ENCODE measurements around the gene HPSE2. TPM values are rescaled to one million over a fixed set of nuclear protein-coding genes. Genes with fewer than 3 reads are reported as not detected.

HPSE2 gene
- total and polyA plus RNA-seq, 2 donors (not counting 1 experiment from before 2014, with no cell fraction given): not detected

GRCh38 chr10:99279626-99280111, 44.0 kb upstream of the HPSE2 start:
- no peak for TF ChIP-seq EZH2 (IDR thresholded peaks at IDR 0.05; ENCODE audit: borderline replicate concordance, insufficient read depth, low read depth, low read length, poor library complexity, severe bottlenecking)
- no peak for TF ChIP-seq CTCF (IDR thresholded peaks at IDR 0.05)
- ATAC-seq (ENCODE audit: low read depth): no peak
- no peak overlapping the region for H3K9ac ChIP-seq (ENCODE audit: low read length)
- ChIA-PET POLR2A (no interaction called here), CTCF (interaction anchor here (1.0 to 1.5 kb wide), 3 partner anchors 12 to 812 kb away, joined by 3 to 4 read pairs (median 3); no protein-coding TSS in a partner anchor)
- H4K20me1 ChIP-seq (ENCODE audit: control insufficient read depth, insufficient read depth, low read length, poor library complexity, severe bottlenecking): no peaks in the 10 kb centered on the region
- H3K4me2 ChIP-seq (replicated peaks; ENCODE audit: low read depth, low read length, poor library complexity, severe bottlenecking): no peak overlapping the region
- H3K79me2 ChIP-seq (ENCODE audit: control insufficient read depth, insufficient read depth, low read length): no peaks in the 10 kb centered on the region
- peaks cover 3 to 8% (median 5%) of the 10 kb centered on the region in 3 donors for H3K9me3 ChIP-seq (ENCODE audit: control extremely low read depth in 1 of 3, control insufficient read depth in 2 of 3, insufficient read depth in 1 of 3, low read length in 2 of 3)
- Mint-ChIP-seq H3K4me3 (no peak overlapping the region), H3K27me3 (peaks cover 25% of the 10 kb centered on the region), H3K4me1 (peaks cover 7% of the 10 kb centered on the region), H3K27ac (no peak overlapping the region), H3K9me3 (ENCODE audit: insufficient read depth) (peaks cover 4% of the 10 kb centered on the region)
- no peaks in the 10 kb centered on the region for H3K4me1 ChIP-seq (ENCODE audit: control insufficient read depth in 2 of 2, insufficient read depth in 2 of 2, low read length in 2 of 2)
- H3K27ac ChIP-seq (ENCODE audit: low read length in 2 of 2): no peak overlapping the region
- DNase-seq: no peak
- no peak overlapping the region for H2AFZ ChIP-seq (ENCODE audit: insufficient read depth, low read depth, low read length, poor library complexity, severe bottlenecking)
- intact Hi-C loops (cut with micrococcal nuclease): no loop called here
- H3K36me3 ChIP-seq (replicated peaks in 1 of 2; ENCODE audit: control extremely low read depth in 1 of 2, control insufficient read depth in 1 of 2, extremely low read depth in 1 of 2, insufficient read depth in 2 of 2, low read length in 1 of 2): no peaks in the 10 kb centered on the region
- no CpG with 5 or more reads among the region's 1 CpG for WGBS (ENCODE audit: insufficient coverage)
- H3K27me3 ChIP-seq (replicated peaks in 1 of 4; ENCODE audit: control extremely low read depth in 1 of 4, control insufficient read depth in 3 of 4, insufficient read depth in 4 of 4, low read length in 3 of 4): peaks cover 0 to 7% (median 0%) of the 10 kb centered on the region in 4 experiments
- no peak overlapping the region for H3K4me3 ChIP-seq (ENCODE audit: control extremely low read depth in 1 of 5, extremely low read depth in 1 of 5, insufficient read depth in 1 of 5, low read depth in 2 of 5, low read length in 4 of 5)

DNA sequence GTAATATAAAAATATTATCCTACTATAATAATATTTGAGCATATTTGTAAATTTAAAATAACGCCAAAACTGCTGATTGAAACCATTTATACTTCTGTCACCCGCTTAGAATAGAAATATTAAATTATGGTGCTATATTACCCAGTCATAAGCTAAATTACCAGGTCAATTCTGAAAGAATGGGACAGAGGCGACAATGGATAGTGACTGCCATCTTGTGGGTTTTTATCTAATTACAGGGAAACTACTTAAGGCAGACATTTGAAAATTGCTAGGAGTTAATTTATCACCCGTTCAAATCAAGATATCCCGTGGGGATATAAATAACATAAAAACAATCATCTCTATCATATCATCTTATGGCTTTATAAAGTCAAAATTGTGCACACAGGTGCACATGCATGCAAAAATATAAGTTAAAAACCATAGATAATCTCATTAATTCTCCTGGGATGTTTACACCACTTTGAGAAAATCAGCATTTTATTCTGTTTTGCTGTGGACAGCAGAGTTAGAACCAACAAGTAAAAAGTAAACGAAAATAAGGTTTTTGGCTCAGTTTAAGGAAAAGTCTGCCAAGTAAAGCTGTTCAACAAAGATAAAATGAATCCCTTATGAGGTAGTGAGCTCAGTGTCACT, 41.3 kb upstream of the HPSE2 start:
- no peak overlapping the region for H3K27ac Mint-ChIP-seq
- no peak overlapping the region for H2AFZ ChIP-seq (ENCODE audit: insufficient read depth, low read depth, low read length, poor library complexity, severe bottlenecking)
- H3K4me1 ChIP-seq (ENCODE audit: control insufficient read depth in 2 of 2, insufficient read depth in 2 of 2, low read length in 2 of 2): no peaks in the 10 kb centered on the region
- peaks cover 0 to 7% (median 0%) of the 10 kb centered on the region in 4 experiments for H3K27me3 ChIP-seq (replicated peaks in 1 of 4; ENCODE audit: control extremely low read depth in 1 of 4, control insufficient read depth in 3 of 4, insufficient read depth in 4 of 4, low read length in 3 of 4)
- DNase-seq (no peak), ATAC-seq (ENCODE audit: low read depth) (no peak)
- H3K4me2 ChIP-seq (replicated peaks; ENCODE audit: low read depth, low read length, poor library complexity, severe bottlenecking): no peak overlapping the region
- no peak overlapping the region for H3K4me3 Mint-ChIP-seq
- no peak overlapping the region for H3K9ac ChIP-seq (ENCODE audit: low read length)
- H3K27ac ChIP-seq (ENCODE audit: low read length in 2 of 2): no peak overlapping the region
- intact Hi-C loops (cut with micrococcal nuclease): no loop called here
- H3K9me3 Mint-ChIP-seq (ENCODE audit: insufficient read depth): peaks cover 4% of the 10 kb centered on the region
- no peak for TF ChIP-seq EZH2 (IDR thresholded peaks at IDR 0.05; ENCODE audit: borderline replicate concordance, insufficient read depth, low read depth, low read length, poor library complexity, severe bottlenecking)
- peak; percentile 48 for TF ChIP-seq CTCF (IDR thresholded peaks at IDR 0.05)
- no peaks in the 10 kb centered on the region for H4K20me1 ChIP-seq (ENCODE audit: control insufficient read depth, insufficient read depth, low read length, poor library complexity, severe bottlenecking)
- ChIA-PET CTCF (interaction anchor here (2.0 kb wide), 1 partner anchor 810 kb away, joined by 6 read pairs; no protein-coding TSS in a partner anchor), POLR2A (no interaction called here)
- H3K27me3 Mint-ChIP-seq: peaks cover 19% of the 10 kb centered on the region
- H3K4me1 Mint-ChIP-seq: peaks cover 7% of the 10 kb centered on the region
- H3K4me3 ChIP-seq (ENCODE audit: control extremely low read depth in 1 of 5, extremely low read depth in 1 of 5, insufficient read depth in 1 of 5, low read depth in 2 of 5, low read length in 4 of 5): no peak overlapping the region
- no peaks in the 10 kb centered on the region for H3K79me2 ChIP-seq (ENCODE audit: control insufficient read depth, insufficient read depth, low read length)
- H3K9me3 ChIP-seq (ENCODE audit: control extremely low read depth in 1 of 3, control insufficient read depth in 2 of 3, insufficient read depth in 1 of 3, low read length in 2 of 3): peaks cover 0 to 2% (median 0%) of the 10 kb centered on the region in 3 donors
- WGBS (ENCODE audit: insufficient coverage): 13% methylated on average over 1 of the region's 6 CpGs
- H3K36me3 ChIP-seq (replicated peaks in 1 of 2; ENCODE audit: control extremely low read depth in 1 of 2, control insufficient read depth in 1 of 2, extremely low read depth in 1 of 2, insufficient read depth in 2 of 2, low read length in 1 of 2): no peaks in the 10 kb centered on the region
